Glutamatergic neuron (in vitro differentiated cells): Measurements from ENCODE around the gene CMPK2. TPM values are rescaled to one million over a fixed set of nuclear protein-coding genes. Genes with fewer than 3 reads are reported as not detected.

Source experiments
- DNase-seq: peaks from one replicate; pipeline ENCODE4 v3.0.0; 2022
- H3K27ac Mint-ChIP-seq: one replicate; pipeline ENCODE4 v1.8.0; 2020; ENCODE audit warnings: mild to moderate bottlenecking, mixed read lengths, inconsistent platforms; ENCODE audit not compliant: unreplicated experiment
- H3K27me3 Mint-ChIP-seq: one replicate; pipeline ENCODE4 v1.8.0; 2020; ENCODE audit warnings: mild to moderate bottlenecking, moderate library complexity, mixed read lengths, inconsistent platforms; ENCODE audit not compliant: unreplicated experiment
- H3K36me3 Mint-ChIP-seq: one replicate; pipeline ENCODE4 v1.8.0; 2020; ENCODE audit warnings: mild to moderate bottlenecking, mixed read lengths, inconsistent platforms; ENCODE audit not compliant: unreplicated experiment
- H3K4me1 Mint-ChIP-seq: one replicate; pipeline ENCODE4 v1.8.0; 2020; ENCODE audit warnings: mild to moderate bottlenecking, low read depth, mixed read lengths, inconsistent platforms; ENCODE audit not compliant: unreplicated experiment
- H3K4me3 Mint-ChIP-seq: one replicate; pipeline ENCODE4 v1.8.0; 2020; ENCODE audit warnings: mild to moderate bottlenecking, mixed read lengths, inconsistent platforms; ENCODE audit not compliant: unreplicated experiment
- H3K9me3 Mint-ChIP-seq: one replicate; pipeline ENCODE4 v1.8.0; 2020; ENCODE audit warnings: mild to moderate bottlenecking, moderate library complexity, mixed read lengths, inconsistent platforms; ENCODE audit not compliant: unreplicated experiment
- total RNA-seq: library from RNA; stranded (reverse); fragmentation: NEBNext Ultra II Directional; extraction: Animal tissue kit (Norgen Biotek cat#: 25700); gene quantifications from one replicate; pipeline ENCODE4 v1.2.1, GENCODE V29; 2021; ENCODE audit not compliant: unreplicated experiment
- TF ChIP-seq, protein P1 (sequence below): fragments of 200-600 bp; sonication (generic); IDR thresholded peaks from one replicate; pipeline ENCODE4 v1.5.0; 2021; ENCODE audit not compliant: partially characterized antibody, unreplicated experiment

CMPK2 gene
- total RNA-seq, 1 donor from 2014 or later, result 0.81 TPM

DNA sequence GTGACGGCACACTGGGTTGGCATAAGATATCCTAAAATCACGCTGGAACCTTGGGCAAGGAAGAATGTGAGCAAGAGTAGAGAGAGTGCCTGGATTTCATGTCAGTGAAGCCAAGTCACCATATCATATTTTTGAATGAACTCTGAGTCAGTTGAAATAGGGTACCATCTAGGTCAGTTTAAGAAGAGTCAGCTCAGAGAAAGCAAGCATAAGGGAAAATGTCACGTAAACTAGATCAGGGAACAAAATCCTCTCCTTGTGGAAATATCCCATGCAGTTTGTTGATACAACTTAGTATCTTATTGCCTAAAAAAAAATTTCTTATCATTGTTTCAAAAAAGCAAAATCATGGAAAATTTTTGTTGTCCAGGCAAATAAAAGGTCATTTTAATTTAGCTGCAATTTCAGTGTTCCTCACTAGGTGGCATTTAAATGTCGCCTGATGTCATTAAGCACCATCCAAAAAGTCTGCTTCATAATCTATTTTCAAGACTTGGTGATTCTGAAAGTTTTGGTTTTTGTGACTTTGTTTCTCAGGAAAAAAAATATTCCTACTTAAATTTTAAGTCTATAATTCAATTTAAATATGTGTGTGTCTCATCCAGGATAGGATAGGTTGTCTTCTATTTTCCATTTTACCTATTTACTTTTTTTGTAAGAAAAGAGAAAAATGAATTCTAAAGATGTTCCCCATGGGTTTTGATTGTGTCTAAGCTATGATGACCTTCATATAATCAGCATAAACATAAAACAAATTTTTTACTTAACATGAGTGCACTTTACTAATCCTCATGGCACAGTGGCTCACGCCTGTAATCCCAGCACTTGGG lies 31.4 kb upstream of the CMPK2 start:
- Mint-ChIP-seq H3K27me3 (peaks cover 2% of the 10 kb centered on the region), H3K9me3 (peaks cover 2% of the 10 kb centered on the region), H3K4me3 (no peak overlapping the region), H3K36me3 (peaks cover 5% of the 10 kb centered on the region), H3K4me1 (no peaks in the 10 kb centered on the region), H3K27ac (no peak overlapping the region)
- TF ChIP-seq, protein P1, sequence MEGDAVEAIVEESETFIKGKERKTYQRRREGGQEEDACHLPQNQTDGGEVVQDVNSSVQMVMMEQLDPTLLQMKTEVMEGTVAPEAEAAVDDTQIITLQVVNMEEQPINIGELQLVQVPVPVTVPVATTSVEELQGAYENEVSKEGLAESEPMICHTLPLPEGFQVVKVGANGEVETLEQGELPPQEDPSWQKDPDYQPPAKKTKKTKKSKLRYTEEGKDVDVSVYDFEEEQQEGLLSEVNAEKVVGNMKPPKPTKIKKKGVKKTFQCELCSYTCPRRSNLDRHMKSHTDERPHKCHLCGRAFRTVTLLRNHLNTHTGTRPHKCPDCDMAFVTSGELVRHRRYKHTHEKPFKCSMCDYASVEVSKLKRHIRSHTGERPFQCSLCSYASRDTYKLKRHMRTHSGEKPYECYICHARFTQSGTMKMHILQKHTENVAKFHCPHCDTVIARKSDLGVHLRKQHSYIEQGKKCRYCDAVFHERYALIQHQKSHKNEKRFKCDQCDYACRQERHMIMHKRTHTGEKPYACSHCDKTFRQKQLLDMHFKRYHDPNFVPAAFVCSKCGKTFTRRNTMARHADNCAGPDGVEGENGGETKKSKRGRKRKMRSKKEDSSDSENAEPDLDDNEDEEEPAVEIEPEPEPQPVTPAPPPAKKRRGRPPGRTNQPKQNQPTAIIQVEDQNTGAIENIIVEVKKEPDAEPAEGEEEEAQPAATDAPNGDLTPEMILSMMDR, result peak; percentile 82
- no peak for DNase-seq

DNA sequence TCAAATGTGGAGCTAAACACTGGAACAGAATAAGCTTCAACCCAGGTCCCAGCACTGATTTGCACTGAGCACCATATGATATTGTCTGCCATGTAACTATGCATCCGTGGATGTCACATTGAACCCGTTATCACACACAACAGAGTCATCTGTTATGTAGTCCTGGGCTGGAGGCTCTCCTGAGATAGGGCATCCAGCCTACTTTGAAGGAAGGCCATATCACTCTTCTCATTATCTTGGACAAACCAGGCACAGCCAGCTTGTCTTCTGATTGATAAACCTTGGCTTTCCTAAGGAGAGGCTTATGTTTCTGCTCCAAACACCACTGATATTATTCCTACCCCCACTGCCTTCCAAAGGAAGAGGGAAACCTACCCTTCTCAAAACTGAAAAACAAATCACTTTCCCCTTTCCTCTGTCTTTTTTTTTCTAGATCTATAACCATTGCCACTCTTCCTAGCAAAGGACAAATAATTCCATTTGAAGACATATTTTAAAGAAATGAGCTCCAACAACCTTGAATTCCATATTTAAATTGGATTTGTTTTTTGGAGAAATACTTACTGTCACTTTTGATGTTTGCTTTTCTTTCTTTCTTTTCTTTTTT lies 28.3 kb upstream of the CMPK2 start:
- Mint-ChIP-seq H3K27me3 (no peaks in the 10 kb centered on the region), H3K36me3 (no peaks in the 10 kb centered on the region), H3K9me3 (no peaks in the 10 kb centered on the region), H3K4me3 (no peak overlapping the region), H3K27ac (no peak overlapping the region), H3K4me1 (no peaks in the 10 kb centered on the region)
- TF ChIP-seq, protein P1, result no peak
- DNase-seq, result no peak

DNA sequence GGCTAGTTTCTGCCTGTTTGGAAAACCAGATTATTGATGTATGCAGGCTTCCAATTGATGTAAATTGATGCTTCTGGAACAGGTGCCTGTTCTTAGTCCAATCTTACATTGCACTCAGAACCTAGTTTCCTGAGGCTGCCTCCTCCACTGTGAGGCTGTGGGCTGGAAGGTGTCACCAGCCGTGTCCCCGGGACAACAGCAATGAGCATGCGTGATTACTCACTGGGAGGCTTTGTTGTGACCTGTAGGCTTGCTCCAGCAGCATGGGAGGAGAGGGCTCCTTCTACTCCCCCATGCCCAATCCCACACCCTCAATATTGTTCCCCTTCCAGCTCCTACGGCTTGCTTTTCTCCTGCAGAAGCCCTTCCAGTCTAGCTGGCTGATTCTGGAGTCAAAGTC lies 23.0 kb upstream of the CMPK2 start:
- H3K4me3 Mint-ChIP-seq, result no peak overlapping the region
- H3K27me3 Mint-ChIP-seq, result no peaks in the 10 kb centered on the region
- H3K4me1 Mint-ChIP-seq, result no peaks in the 10 kb centered on the region
- H3K36me3 Mint-ChIP-seq, result no peaks in the 10 kb centered on the region
- TF ChIP-seq, protein P1, result no peak
- no peak for DNase-seq
- H3K9me3 Mint-ChIP-seq, result no peaks in the 10 kb centered on the region
- no peak overlapping the region for H3K27ac Mint-ChIP-seq

DNA sequence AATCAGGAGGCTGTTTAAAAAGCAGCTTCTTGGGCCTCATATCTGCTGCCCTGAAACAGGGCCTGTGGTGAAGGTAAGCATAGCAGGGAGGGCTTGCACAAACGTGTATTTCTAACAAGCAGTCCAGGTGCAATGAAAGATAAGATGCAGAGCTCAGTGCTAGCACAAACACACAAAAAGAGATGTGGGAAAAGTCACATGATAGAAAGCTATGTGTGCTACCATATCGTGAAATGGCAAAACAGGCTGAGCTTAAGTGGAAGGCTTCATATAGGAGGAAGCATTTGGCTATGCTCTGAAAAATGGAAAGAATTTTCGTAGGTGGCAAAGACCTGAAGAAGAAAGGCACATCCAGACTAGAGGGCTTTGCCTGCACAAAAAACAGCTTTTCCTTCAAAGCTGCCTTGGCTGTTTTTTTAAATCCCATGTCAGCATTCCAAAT lies 22.1 kb upstream of the CMPK2 start:
- TF ChIP-seq, protein P1, result no peak
- no peak for DNase-seq

DNA sequence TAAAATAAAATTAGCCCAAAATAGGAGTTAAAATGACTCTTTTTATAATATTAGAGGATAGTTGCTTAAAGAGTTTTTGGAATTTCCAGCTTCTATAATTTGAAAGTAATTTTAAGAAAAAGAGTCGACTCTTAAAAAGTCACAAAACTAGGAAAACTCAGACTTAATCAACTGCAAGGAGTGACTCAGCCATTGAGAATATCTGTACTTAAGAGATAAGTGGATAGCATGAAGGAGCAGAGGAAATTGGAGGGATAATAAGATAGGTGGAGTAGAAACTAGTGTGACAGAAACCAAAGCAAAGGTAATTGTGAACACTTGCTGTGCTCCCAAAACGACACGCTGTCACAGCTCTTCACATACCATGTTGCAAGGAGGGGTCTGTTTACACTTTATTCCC lies 20.3 kb upstream of the CMPK2 start:
- Mint-ChIP-seq H3K36me3 (no peaks in the 10 kb centered on the region), H3K27ac (no peak overlapping the region), H3K4me3 (no peak overlapping the region), H3K9me3 (no peaks in the 10 kb centered on the region), H3K4me1 (no peaks in the 10 kb centered on the region), H3K27me3 (no peaks in the 10 kb centered on the region)
- DNase-seq, result no peak
- TF ChIP-seq, protein P1, result no peak

More for the DNA sequence above, 22.1 kb upstream of the CMPK2 start:
- no peaks in the 10 kb centered on the region for H3K36me3 Mint-ChIP-seq
- H3K9me3 Mint-ChIP-seq, result no peaks in the 10 kb centered on the region
- no peaks in the 10 kb centered on the region for H3K27me3 Mint-ChIP-seq
- H3K27ac Mint-ChIP-seq, result no peak overlapping the region
- no peak overlapping the region for H3K4me3 Mint-ChIP-seq
- H3K4me1 Mint-ChIP-seq, result no peaks in the 10 kb centered on the region
